OCI-LY7 (cell line): Measurements from ENCODE around the gene ELMOD3.

Experiments used
- EZH2phosphoT487 ChIP-seq: fragments of 200-600 bp; sonication (generic); IDR thresholded peaks from 2 replicates; pipeline ENCODE4 v1.6.1; 2018; ENCODE audit warnings: low read depth, borderline replicate concordance, mild to moderate bottlenecking, mixed run types, antibody characterized with exemption, low read length, moderate library complexity, mixed read lengths
- TF ChIP-seq, protein P1 (sequence below): fragments of 200-600 bp; sonication (generic); conservative IDR thresholded peaks from 2 replicates; pipeline ENCODE4 v1.5.1; 2014; ENCODE audit warnings: mild to moderate bottlenecking, antibody characterized with exemption, low read length, moderate library complexity, mixed read lengths

DNA sequence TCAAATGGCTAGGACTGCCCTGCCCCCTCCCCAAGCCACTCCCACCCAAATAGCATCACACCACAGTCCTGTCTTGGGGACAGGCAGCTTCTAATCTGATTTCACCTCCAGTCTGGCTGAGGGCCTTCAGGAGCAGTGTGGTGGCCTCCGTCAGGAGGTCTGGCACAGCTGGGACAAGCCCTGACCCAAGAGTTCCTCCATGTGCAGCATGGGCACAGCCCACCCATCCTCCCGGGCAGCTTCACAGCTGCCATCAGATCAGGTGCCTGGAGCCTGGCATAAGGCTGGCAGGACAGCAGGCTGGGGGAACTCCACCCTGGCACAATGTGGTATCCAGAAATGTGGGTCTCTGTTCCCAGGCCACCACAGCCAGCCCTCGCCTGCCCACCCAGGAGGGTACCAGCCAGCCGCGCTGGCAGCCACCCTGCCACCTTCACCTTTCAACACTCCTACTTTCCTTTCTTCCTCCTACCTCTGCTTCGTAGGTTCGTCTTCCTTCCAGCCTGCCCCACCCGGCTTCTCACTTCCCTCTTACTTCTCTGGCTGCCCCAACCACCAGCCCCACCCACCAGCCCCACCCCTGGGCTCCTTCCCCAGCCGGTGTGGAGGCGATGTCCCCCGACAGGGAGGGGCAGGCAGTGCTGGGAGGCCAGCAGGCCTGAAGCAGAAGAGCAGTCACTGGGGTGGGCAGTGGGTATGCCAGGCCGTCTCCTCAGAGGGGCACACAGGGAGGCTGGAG is 55.4 kb downstream of the ELMOD3 start, which contains the start of gene CAPG:
- no peak for TF ChIP-seq EZH2phosphoT487
- TF ChIP-seq, protein P1, sequence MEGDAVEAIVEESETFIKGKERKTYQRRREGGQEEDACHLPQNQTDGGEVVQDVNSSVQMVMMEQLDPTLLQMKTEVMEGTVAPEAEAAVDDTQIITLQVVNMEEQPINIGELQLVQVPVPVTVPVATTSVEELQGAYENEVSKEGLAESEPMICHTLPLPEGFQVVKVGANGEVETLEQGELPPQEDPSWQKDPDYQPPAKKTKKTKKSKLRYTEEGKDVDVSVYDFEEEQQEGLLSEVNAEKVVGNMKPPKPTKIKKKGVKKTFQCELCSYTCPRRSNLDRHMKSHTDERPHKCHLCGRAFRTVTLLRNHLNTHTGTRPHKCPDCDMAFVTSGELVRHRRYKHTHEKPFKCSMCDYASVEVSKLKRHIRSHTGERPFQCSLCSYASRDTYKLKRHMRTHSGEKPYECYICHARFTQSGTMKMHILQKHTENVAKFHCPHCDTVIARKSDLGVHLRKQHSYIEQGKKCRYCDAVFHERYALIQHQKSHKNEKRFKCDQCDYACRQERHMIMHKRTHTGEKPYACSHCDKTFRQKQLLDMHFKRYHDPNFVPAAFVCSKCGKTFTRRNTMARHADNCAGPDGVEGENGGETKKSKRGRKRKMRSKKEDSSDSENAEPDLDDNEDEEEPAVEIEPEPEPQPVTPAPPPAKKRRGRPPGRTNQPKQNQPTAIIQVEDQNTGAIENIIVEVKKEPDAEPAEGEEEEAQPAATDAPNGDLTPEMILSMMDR, result no peak
